ENCODE data around the gene RHOT2.

Gene RHOT2

GRCh38 chr16:648071-648780, 19.7 kb upstream of the RHOT2 start:
- no peak for DNase-seq

GRCh38 chr16:648781-649589, 18.9 kb upstream of the RHOT2 start, which contains the start of gene WDR90:
WDR90 (plus strand) TSS chr16:649365; CDS start chr16:649417, 52 bp downstream.
- DNase-seq = peak; percentile 90

GRCh38 chr16:649631-650030, 18.3 kb upstream of the RHOT2 start:
- no peak for DNase-seq

GRCh38 chr16:651844-652243, 16.1 kb upstream of the RHOT2 start:
- DNase-seq = no peak

GRCh38 chr16:652454-653305, 15.3 kb upstream of the RHOT2 start:
- DNase-seq = no peak

- no peak for DNase-seq
These were observed 13.9 kb upstream of the RHOT2 start for GRCh38 chr16:654034-654433.

- no peak for DNase-seq
These were observed 10.4 kb upstream of the RHOT2 start for GRCh38 chr16:657487-657886.

GRCh38 chr16:658679-659571, 9.0 kb upstream of the RHOT2 start:
- no peak for DNase-seq

- no peak for DNase-seq
These were observed 8.3 kb upstream of the RHOT2 start for GRCh38 chr16:659618-660017.

GRCh38 chr16:660132-660458, 7.8 kb upstream of the RHOT2 start:
- no peak for DNase-seq

GRCh38 chr16:660459-661183, 7.3 kb upstream of the RHOT2 start:
- DNase-seq = peak; percentile 80

- DNase-seq = no peak
These were observed 6.6 kb upstream of the RHOT2 start for GRCh38 chr16:661184-661821.

- no peak for DNase-seq
These were observed 5.8 kb upstream of the RHOT2 start for GRCh38 chr16:662095-662494.

- no peak for DNase-seq
These were observed 5.3 kb upstream of the RHOT2 start for GRCh38 chr16:662597-662996.

- no peak for DNase-seq
These were observed 1.4 kb upstream of the RHOT2 start for GRCh38 chr16:666572-666971.

- no peak for DNase-seq
These were observed 686 bp upstream of the RHOT2 start for GRCh38 chr16:667113-667779.

GRCh38 chr16:668519-669171, 713 bp downstream of the RHOT2 start:
- no peak for DNase-seq

- no peak for DNase-seq
These were observed 1.7 kb downstream of the RHOT2 start for GRCh38 chr16:669666-670065.

- DNase-seq = no peak
These were observed 2.8 kb downstream of the RHOT2 start for GRCh38 chr16:670485-671352.
